VCaP (cell line): Measurements from ENCODE around the gene ZNF19.

ENCODE experiments used
- H3K27ac ChIP-seq: fragments of 450-650 bp; 2 replicates; pipeline ENCODE4 v1.5.1; 2017
- TF ChIP-seq, protein P1 (sequence below): fragments of 450-650 bp; conservative IDR thresholded peaks from 2 replicates; pipeline ENCODE4 v1.5.1; 2017; ENCODE audit warnings: mild to moderate bottlenecking, moderate library complexity

The ZNF19 gene

DNA sequence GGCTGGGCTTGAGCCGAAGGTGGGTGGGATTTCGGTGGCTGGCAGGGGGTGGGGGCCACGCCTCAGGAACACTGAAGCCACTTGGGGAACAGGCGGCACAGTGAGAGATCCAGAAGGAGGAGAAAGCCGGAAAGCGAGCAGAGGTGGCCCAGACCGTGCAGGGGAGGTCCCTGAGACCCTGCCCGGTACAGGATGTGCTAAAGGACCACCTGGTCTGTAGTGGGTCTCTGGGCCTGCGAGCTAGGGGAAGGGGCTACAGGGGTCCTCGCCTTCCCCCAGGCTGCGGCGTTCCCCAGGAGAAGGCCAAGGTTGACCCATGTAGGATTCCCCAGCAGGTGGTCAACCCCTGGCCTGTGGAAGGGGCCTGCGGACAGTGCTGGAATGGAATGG, 47.1 kb downstream of the ZNF19 start, which contains the start of gene TLE7:
Gene TLE7 (minus strand): TSS at position 4 of the 390 bp plus-strand sequence. CDS start 8,730 bp downstream, outside the sequence.
- TF ChIP-seq, protein P1, sequence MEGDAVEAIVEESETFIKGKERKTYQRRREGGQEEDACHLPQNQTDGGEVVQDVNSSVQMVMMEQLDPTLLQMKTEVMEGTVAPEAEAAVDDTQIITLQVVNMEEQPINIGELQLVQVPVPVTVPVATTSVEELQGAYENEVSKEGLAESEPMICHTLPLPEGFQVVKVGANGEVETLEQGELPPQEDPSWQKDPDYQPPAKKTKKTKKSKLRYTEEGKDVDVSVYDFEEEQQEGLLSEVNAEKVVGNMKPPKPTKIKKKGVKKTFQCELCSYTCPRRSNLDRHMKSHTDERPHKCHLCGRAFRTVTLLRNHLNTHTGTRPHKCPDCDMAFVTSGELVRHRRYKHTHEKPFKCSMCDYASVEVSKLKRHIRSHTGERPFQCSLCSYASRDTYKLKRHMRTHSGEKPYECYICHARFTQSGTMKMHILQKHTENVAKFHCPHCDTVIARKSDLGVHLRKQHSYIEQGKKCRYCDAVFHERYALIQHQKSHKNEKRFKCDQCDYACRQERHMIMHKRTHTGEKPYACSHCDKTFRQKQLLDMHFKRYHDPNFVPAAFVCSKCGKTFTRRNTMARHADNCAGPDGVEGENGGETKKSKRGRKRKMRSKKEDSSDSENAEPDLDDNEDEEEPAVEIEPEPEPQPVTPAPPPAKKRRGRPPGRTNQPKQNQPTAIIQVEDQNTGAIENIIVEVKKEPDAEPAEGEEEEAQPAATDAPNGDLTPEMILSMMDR: no peak
- no peak within 1 kb of the TSS for H3K27ac ChIP-seq

DNA sequence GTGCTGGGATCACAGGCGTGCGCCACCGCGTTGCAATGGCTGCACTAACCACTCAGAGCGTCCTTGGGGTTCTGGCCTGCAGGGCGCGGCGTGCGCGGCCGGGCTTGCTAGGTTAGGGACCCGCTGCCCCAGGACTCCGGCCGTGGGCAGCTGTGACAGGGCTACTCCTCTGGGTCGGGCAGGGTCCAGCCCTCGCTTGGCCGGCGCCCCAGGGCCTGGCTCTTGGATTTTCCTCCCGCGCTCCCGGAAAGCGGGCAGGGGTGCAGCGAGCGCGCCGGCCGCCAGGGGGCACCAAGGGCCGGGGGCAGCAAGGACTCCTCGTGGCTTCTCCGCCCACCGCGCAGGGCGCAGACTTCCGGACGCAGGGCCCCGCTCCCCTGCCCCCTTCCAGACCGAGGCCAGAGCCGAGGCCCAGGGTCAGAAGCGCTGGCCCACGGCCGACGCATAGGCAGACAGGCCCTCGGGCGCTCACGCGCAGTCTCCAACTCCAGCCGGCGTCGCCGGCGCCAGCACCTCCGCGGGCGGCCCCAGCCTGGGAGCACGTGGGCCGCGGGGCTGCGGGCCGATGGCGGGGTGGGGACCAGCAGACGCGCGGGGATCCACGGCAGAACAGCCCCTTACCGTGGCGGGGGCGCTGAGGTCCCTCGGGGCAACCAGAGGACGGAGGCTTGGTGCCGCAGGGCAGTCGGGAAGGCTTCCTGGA, 47.6 kb downstream of the ZNF19 start:
- TF ChIP-seq, protein P1: 0 out of 2 replicates have a peak, but pooled peaks have one; percentile 7

GRCh38 chr16:71440669-71441347, 48.3 kb downstream of the ZNF19 start:
- no peak overlapping the region for H3K27ac ChIP-seq
- TF ChIP-seq, protein P1: no peak

More for the DNA sequence above, 47.6 kb downstream of the ZNF19 start:
- no peak overlapping the region for H3K27ac ChIP-seq

DNA sequence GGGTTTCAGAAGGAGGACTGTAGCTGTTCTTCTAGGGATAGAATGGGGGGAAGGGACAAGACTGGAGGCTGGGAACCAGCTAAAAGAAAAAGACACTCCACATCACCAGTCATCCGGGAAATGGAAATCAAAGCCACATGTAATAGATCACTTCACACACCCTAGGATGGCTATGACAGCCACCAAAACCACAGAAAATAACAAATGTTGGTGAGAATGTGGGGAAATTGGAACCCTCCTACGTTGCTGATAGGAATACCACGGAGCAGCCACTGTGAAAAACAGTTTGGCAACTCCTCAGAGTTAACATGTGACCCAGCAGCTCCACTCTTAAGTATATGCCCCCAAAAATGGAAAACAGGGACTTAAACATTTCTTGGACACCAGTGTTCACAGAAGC, 49.6 kb downstream of the ZNF19 start:
- TF ChIP-seq, protein P1: no peak
- H3K27ac ChIP-seq: no peak overlapping the region

- TF ChIP-seq, protein P1: no peak
- H3K27ac ChIP-seq: no peak overlapping the region
These were observed 52.7 kb downstream of the ZNF19 start for GRCh38 chr16:71436473-71436872.

DNA sequence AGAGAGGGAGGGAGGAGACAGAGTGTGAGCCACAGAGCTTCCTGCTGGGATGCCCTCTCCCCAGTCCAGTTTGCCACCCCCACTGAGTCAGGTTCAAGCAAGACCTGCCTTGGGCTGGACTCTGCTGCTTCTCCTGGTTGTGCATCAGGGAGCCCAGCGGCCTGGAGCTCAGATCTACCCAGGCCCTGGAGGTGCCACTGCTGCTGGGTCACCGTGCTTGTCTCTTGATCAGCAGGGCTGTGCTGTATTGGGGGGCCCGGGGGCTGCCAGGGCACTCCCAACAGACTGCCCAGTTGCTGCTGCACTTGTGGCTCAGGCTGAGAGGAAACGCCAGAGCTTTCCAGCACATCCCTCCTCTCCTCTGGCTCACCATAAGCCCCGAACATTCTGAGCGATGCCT, 56.2 kb downstream of the ZNF19 start:
- TF ChIP-seq, protein P1: no peak
- H3K27ac ChIP-seq: no peak overlapping the region

DNA sequence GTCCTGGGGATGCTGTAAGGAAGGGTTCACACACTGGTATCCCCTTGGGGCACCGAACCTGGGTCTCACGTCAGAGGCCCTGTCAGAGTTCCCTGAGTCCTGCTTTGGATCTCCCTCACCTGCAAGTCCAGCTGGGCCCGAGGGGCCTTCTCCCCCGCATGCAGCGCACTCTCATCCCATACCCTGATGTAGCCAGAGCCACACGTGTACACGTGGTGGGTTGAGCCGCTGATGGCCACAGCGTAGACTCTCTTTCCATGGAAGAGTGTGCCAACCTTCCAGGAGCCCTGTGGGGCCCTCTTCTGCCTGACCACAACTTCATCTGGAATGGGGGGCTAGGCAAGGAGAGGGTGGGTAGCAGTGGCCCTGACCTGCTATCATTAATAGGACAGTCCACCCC, 57.1 kb downstream of the ZNF19 start:
- TF ChIP-seq, protein P1: no peak
- no peak overlapping the region for H3K27ac ChIP-seq
